DND-41 (cell line): Measurements from ENCODE around the gene CALML4.

Source experiments
- ATAC-seq: fragments of 200-7000 bp; cut with Tn5 transposase; 3 replicates; pipeline ENCODE4 v1.9.1; 2021; ENCODE audit warnings: low read depth; ENCODE audit not compliant: insufficient read depth
- DNase-seq: peaks from one replicate; pipeline ENCODE4 v3.0.0-alpha.2; 2020
- H2AFZ ChIP-seq: 2 replicates; pipeline ENCODE4 v1.6.0; 2012; ENCODE audit warnings: low read depth, low read length
- H3K27ac ChIP-seq: 2 replicates; pipeline ENCODE4 v1.5.1; 2012; ENCODE audit warnings: low read length, inconsistent platforms
- H3K27me3 ChIP-seq: fragments of 200-600 bp; sonication (generic); 2 replicates; pipeline ENCODE4 v1.6.0; 2012; ENCODE audit warnings: low read length, mild to moderate bottlenecking, inconsistent platforms; ENCODE audit not compliant: insufficient read depth, poor library complexity
- H3K36me3 ChIP-seq: 2 replicates; pipeline ENCODE4 v1.5.1; 2012; ENCODE audit warnings: low read length, inconsistent platforms; ENCODE audit not compliant: insufficient read depth
- H3K4me1 ChIP-seq: 2 replicates; pipeline ENCODE4 v1.5.1; 2012; ENCODE audit warnings: mild to moderate bottlenecking, low read length; ENCODE audit not compliant: insufficient read depth
- H3K4me2 ChIP-seq: 2 replicates; pipeline ENCODE4 v1.6.0; 2012; ENCODE audit warnings: mild to moderate bottlenecking, moderate library complexity, low read length, inconsistent platforms; ENCODE audit not compliant: insufficient read depth
- H3K4me3 ChIP-seq, 2 experiments: fragments of 200-600 bp in 1 of 2; shearing (Covaris generic) in 1 of 2; 2 replicates each; pipeline ENCODE4 v1.5.1; 2012 to 2016; ENCODE audit warnings: inconsistent platforms in 2 of 2, low read length in 2 of 2, mild to moderate bottlenecking in 2 of 2, low read depth in 1 of 2, moderate library complexity in 1 of 2
- H3K79me2 ChIP-seq: 2 replicates; pipeline ENCODE4 v1.6.0; 2012; ENCODE audit warnings: low read length, inconsistent platforms; ENCODE audit not compliant: insufficient read depth
- H3K9ac ChIP-seq: 2 replicates; pipeline ENCODE4 v1.6.0; 2012; ENCODE audit warnings: low read depth, mild to moderate bottlenecking, inconsistent platforms, low read length, moderate library complexity
- H3K9me3 ChIP-seq: 2 replicates; pipeline ENCODE4 v1.5.1; 2012; ENCODE audit warnings: low read length, moderate library complexity, mild to moderate bottlenecking, inconsistent platforms; ENCODE audit not compliant: insufficient read depth, severe bottlenecking
- H4K20me1 ChIP-seq: 2 replicates; pipeline ENCODE4 v1.6.0; 2012; ENCODE audit warnings: low read length; ENCODE audit not compliant: insufficient read depth
- CTCF ChIP-seq: IDR thresholded peaks from 2 replicates; pipeline ENCODE4 v1.5.1; 2012; ENCODE audit warnings: borderline replicate concordance, low read length, moderate library complexity, mild to moderate bottlenecking; ENCODE audit not compliant: poor library complexity, severe bottlenecking; ENCODE audit errors: extremely low read depth
- EZH2 ChIP-seq: IDR thresholded peaks from 3 replicates; pipeline ENCODE4 v1.6.1; 2012; ENCODE audit warnings: borderline replicate concordance, low read depth, mild to moderate bottlenecking, moderate library complexity, low read length, inconsistent platforms; ENCODE audit not compliant: severe bottlenecking

Gene CALML4

GRCh38 chr15:68197170-68197492 is 8.0 kb downstream of the CALML4 start:
- H4K20me1 ChIP-seq = peaks cover 17% of the 10 kb centered on the region; the same call in 1 of the 2 replicates
- no peaks in the 10 kb centered on the region for H3K4me1 ChIP-seq
- H3K27ac ChIP-seq = no peak overlapping the region
- H3K4me2 ChIP-seq = no peak overlapping the region
- no peak overlapping the region for H3K4me3 ChIP-seq
- H3K9ac ChIP-seq = no peak overlapping the region
- no peak for TF ChIP-seq CTCF
- no peak for TF ChIP-seq EZH2
- ATAC-seq (no peak), DNase-seq (no peak)
- no peaks in the 10 kb centered on the region for H3K9me3 ChIP-seq
- H3K79me2 ChIP-seq = no peaks in the 10 kb centered on the region; the same call in 1 of the 2 replicates
- no peaks in the 10 kb centered on the region for H3K27me3 ChIP-seq
- H2AFZ ChIP-seq = no peak overlapping the region
- peaks cover 32% of the 10 kb centered on the region for H3K36me3 ChIP-seq

DNA sequence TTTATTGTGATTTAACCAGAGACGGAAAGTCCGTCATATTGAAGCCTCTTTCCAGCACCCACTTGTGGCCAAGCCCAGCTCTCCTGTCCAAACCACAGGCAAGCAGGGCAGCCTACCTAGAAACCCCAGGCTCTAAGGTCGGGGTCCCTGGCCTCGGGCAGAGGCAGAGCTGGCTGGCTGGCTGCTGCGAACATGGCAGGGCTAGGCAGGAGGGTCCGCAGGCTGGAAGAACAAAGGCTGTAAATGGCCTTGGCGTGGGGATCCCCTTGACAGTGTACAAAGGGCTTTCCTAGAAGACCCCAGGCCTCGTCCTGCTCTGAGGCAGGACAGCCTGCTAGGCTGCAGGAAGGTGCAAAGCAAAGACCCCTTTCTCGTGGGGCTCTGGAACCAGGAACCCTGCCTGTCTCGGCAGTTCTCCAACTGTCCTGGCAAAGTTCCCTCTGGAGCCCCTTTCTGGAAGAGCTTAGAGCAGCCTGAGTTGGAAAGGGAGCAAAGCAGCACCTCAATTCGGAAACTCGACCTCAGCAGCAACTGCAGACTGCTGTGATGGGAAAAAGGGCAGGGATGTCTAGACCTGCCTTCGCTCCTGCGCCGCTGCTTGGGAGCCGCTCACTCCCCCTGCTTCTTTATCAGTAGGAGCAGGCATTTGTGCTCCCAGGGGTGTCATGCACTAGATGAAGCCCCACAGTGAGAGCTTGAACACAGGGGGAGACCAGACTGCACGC is 8.5 kb downstream of the CALML4 start:
- Histone ChIP-seq H3K79me2 (no peaks in the 10 kb centered on the region; the same call in 1 of the 2 replicates), H3K27ac (no peak overlapping the region), H3K36me3 (peaks cover 37% of the 10 kb centered on the region), H3K9ac (no peak overlapping the region), H3K27me3 (no peaks in the 10 kb centered on the region), H3K4me3 (no peak overlapping the region), H3K4me1 (no peaks in the 10 kb centered on the region), H3K9me3 (no peaks in the 10 kb centered on the region), H2AFZ (no peak overlapping the region), H3K4me2 (no peak overlapping the region), H4K20me1 (peaks cover 15% of the 10 kb centered on the region; the same call in 1 of the 2 replicates)
- no peak; the same call in 2 of the 3 replicates for ATAC-seq
- DNase-seq = no peak
- TF ChIP-seq CTCF (no peak), EZH2 (no peak)

DNA sequence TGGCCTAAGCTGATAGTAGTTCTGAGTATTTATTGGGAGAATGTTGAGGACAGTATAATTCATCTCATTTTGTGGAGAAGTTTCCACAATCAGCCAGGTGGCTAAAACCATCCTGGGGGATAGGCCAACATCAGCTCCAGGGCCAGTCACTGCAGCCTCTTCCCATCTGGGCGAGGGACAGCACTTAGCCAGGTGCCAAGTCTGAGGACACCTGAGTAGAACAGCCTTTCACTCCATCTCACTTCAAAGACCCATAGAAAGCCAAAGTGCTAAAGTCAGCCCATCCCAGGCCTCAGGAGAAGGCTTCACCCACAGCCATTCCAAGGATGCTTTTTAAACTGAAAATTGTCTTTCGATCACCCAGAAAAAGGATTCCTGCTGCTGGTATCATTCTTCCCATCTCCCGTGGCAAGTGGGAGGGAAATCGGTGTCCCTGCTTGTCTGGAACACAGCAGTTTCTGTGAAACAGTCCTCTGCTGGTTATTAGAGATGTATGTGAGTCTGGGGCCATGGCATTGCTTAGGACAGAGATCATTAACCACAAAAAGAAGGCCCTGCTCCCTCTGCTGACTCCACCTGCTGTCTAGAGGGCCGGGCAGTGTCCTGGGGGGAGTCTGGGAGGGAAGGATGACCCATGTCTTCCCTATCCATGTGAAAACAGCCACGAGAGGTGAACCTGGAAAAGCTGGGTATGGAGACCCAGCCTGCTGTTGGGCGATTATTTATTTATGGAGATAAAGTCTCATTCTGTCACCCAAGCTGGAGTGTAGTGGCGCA is 9.6 kb downstream of the CALML4 start:
- H4K20me1 ChIP-seq = peaks cover 9% of the 10 kb centered on the region; the same call in 1 of the 2 replicates
- H3K4me2 ChIP-seq = no peak overlapping the region
- H3K36me3 ChIP-seq = peaks cover 40% of the 10 kb centered on the region
- ATAC-seq (no peak), DNase-seq (no peak)
- TF ChIP-seq EZH2 (no peak), CTCF (no peak)
- H3K27me3 ChIP-seq = no peaks in the 10 kb centered on the region
- no peaks in the 10 kb centered on the region for H3K79me2 ChIP-seq
- H3K4me3 ChIP-seq = no peak overlapping the region
- H3K4me1 ChIP-seq = no peaks in the 10 kb centered on the region
- H3K9me3 ChIP-seq = no peaks in the 10 kb centered on the region
- H3K9ac ChIP-seq = no peak overlapping the region
- no peak overlapping the region for H2AFZ ChIP-seq
- no peak overlapping the region for H3K27ac ChIP-seq
